Natural killer cell (primary cell): Measurements from ENCODE around the gene RHCE. TPM values are rescaled to one million over a fixed set of nuclear protein-coding genes. Genes with fewer than 3 reads are reported as not detected.

ENCODE experiments used
- ATAC-seq, 3 donors: fragments of 150-1000 bp in 2 of 3; fragments of 200-7000 bp in 1 of 3; cut with Tn5 transposase; 1 replicate in 1 of 3; 2 replicates in 2 of 3; pipeline ENCODE4 v1.10.0; 2021; ENCODE audit warnings: mild to moderate bottlenecking in 2 of 3, moderate library complexity in 2 of 3
- DNase-seq, 2 donors: peaks; one replicate each; pipeline versions ENCODE4 v3.0.0 to v3.0.0-alpha.2; 2013 to 2021; ENCODE audit warnings: mixed read lengths in 1 of 2
- H3K27ac ChIP-seq: one replicate; pipeline ENCODE4 v1.5.1; 2013; ENCODE audit warnings: mild to moderate bottlenecking, low read length
- H3K27me3 ChIP-seq: one replicate; pipeline ENCODE4 v1.6.1; 2013; ENCODE audit warnings: low read length; ENCODE audit not compliant: control insufficient read depth, insufficient read depth
- H3K36me3 ChIP-seq: one replicate; pipeline ENCODE4 v1.6.1; 2013; ENCODE audit warnings: low read length; ENCODE audit not compliant: control insufficient read depth, insufficient read depth
- H3K4me1 ChIP-seq: one replicate; pipeline ENCODE4 v1.6.1; 2013; ENCODE audit warnings: low read length; ENCODE audit not compliant: control insufficient read depth, insufficient read depth
- H3K4me3 ChIP-seq: one replicate; pipeline ENCODE4 v1.5.1; 2013; ENCODE audit warnings: low read length
- H3K9me3 ChIP-seq: one replicate; pipeline ENCODE4 v1.6.1; 2013; ENCODE audit warnings: low read length; ENCODE audit not compliant: control insufficient read depth, insufficient read depth
- H3K27ac Mint-ChIP-seq, 2 donors: one replicate each; pipeline ENCODE4 v1.8.0; 2022; ENCODE audit warnings: mild to moderate bottlenecking in 2 of 2, mixed read lengths in 2 of 2, moderate library complexity in 1 of 2
- H3K27me3 Mint-ChIP-seq, 2 donors: one replicate each; pipeline ENCODE4 v1.8.0; 2022; ENCODE audit warnings: low read depth in 2 of 2, mixed read lengths in 2 of 2
- H3K36me3 Mint-ChIP-seq: one replicate; pipeline ENCODE4 v1.8.0; 2022; ENCODE audit warnings: mixed read lengths
- H3K4me1 Mint-ChIP-seq, 2 donors: one replicate each; pipeline ENCODE4 v1.8.0; 2022; ENCODE audit warnings: mixed read lengths in 2 of 2
- H3K4me3 Mint-ChIP-seq: one replicate; pipeline ENCODE4 v1.8.0; 2022; ENCODE audit warnings: mild to moderate bottlenecking, moderate library complexity, mixed read lengths
- H3K9me3 Mint-ChIP-seq, 2 donors: one replicate each; pipeline ENCODE4 v1.8.0; 2022; ENCODE audit warnings: mixed read lengths in 2 of 2
- WGBS: methylation state at CpG from one replicate; pipeline ENCODE4 v1.1.7; 2013; ENCODE audit warnings: missing lambda C conversion rate; ENCODE audit not compliant: insufficient coverage; 5-methylcytosine and 5-hydroxymethylcytosine counted together
- intact Hi-C: fragments of 100-400 bp; cut with micrococcal nuclease; formaldehyde crosslinking; loops from one replicate; pipeline ENCODE4 v1.14.2; 2022
- total RNA-seq, 4 donors: library from RNA; stranded (reverse); fragments of 120-200 nt in 1 of 4; gene quantifications; one replicate each; pipeline versions ENCODE4 v1.2.3 to v1.2.4, GENCODE V29; 2013 to 2022
- TF ChIP-seq, protein P1 (sequence below): fragments of 200-600 bp; IDR thresholded peaks from one replicate; pipeline ENCODE4 v1.8.0; 2022; ENCODE audit warnings: antibody characterized with exemption

Gene RHCE
- total RNA-seq, 3 donors from 2014 or later (not counting 1 experiment from before 2014, with no cell fraction given) = not detected

DNA sequence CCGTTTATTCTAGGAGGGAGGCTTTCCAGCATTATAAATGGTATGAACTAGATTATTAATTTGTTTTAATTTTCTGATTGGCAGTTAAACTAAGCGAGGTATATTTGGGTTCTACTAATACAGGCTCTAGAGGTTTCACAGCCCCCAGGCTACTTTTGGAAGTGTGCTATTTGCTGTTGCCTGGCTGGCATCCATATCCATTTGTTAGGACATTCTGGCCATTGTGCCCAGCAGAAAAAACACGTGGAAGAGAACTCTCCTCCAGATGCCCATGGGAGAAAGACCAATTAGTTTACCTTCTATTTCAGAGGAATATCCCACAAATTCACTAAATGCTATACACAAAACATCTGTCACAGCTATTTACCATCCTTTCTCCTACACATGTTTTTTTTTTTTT lies 39.4 kb upstream of the RHCE start:
- no peak overlapping the region for H3K4me3 Mint-ChIP-seq
- intact Hi-C loops = no loop called here
- no peaks in the 10 kb centered on the region for H3K27me3 Mint-ChIP-seq
- ATAC-seq (no peak), DNase-seq (no peak)
- no peak overlapping the region for H3K27ac Mint-ChIP-seq
- TF ChIP-seq, protein P1, sequence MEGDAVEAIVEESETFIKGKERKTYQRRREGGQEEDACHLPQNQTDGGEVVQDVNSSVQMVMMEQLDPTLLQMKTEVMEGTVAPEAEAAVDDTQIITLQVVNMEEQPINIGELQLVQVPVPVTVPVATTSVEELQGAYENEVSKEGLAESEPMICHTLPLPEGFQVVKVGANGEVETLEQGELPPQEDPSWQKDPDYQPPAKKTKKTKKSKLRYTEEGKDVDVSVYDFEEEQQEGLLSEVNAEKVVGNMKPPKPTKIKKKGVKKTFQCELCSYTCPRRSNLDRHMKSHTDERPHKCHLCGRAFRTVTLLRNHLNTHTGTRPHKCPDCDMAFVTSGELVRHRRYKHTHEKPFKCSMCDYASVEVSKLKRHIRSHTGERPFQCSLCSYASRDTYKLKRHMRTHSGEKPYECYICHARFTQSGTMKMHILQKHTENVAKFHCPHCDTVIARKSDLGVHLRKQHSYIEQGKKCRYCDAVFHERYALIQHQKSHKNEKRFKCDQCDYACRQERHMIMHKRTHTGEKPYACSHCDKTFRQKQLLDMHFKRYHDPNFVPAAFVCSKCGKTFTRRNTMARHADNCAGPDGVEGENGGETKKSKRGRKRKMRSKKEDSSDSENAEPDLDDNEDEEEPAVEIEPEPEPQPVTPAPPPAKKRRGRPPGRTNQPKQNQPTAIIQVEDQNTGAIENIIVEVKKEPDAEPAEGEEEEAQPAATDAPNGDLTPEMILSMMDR = no peak
- Histone ChIP-seq H3K9me3 (no peaks in the 10 kb centered on the region), H3K36me3 (peaks cover 40% of the 10 kb centered on the region), H3K27ac (no peak overlapping the region), H3K27me3 (no peaks in the 10 kb centered on the region), H3K4me3 (no peak overlapping the region), H3K4me1 (no peaks in the 10 kb centered on the region)
- WGBS = 94% methylated on average over 2 of the region's 3 CpGs
- no peaks in the 10 kb centered on the region for H3K9me3 Mint-ChIP-seq
- H3K4me1 Mint-ChIP-seq = no peaks in the 10 kb centered on the region
- H3K36me3 Mint-ChIP-seq = peaks cover 20% of the 10 kb centered on the region

DNA sequence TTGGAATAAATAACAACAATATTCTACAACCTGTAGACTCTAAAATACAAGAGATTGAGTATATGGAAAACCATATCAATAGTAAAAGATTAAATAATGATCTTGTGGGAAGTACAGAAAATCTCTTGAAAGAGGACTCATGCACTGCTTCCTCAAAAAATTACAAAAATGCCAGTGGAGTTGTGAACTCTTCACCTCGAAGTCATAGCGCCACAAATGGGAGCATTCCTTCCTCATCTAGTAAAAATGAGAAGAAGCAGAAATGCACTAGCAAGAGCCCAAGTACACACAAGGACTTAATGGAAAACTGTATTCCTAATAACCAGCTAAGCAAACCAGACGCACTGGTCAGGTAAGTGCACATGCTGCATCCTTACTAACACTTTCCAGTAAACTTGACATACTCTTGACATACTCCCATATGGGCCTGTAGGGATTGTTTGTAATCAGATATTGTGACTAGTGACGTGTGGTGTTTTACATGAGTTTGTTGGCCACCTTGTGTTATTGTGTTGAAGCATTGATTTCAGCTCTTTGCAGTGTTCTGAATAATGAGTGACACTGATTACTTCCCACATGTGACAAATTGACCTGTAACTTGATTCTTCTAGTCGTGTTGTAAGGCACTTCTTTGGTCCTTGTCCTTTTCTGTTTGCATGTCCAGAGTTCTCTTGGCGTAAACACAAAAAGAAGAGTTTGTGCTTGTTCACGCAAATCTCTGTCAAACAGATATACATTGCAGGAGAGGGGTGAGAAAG lies 38.1 kb upstream of the RHCE start:
- H3K36me3 Mint-ChIP-seq = peaks cover 20% of the 10 kb centered on the region
- no peak overlapping the region for H3K4me3 ChIP-seq
- H3K27ac Mint-ChIP-seq = no peak overlapping the region
- H3K4me3 Mint-ChIP-seq = no peak overlapping the region
- H3K4me1 Mint-ChIP-seq = no peaks in the 10 kb centered on the region
- H3K27ac ChIP-seq = no peak overlapping the region
- TF ChIP-seq, protein P1 = no peak
- no peaks in the 10 kb centered on the region for H3K27me3 ChIP-seq
- DNase-seq = no peak
- WGBS = 91% methylated on average over 6 of the region's 7 CpGs
- H3K9me3 Mint-ChIP-seq = no peaks in the 10 kb centered on the region
- intact Hi-C loops = no loop called here
- ATAC-seq = no peak
- H3K27me3 Mint-ChIP-seq = no peaks in the 10 kb centered on the region
- no peaks in the 10 kb centered on the region for H3K4me1 ChIP-seq
- H3K36me3 ChIP-seq = peaks cover 44% of the 10 kb centered on the region
- H3K9me3 ChIP-seq = no peaks in the 10 kb centered on the region

DNA sequence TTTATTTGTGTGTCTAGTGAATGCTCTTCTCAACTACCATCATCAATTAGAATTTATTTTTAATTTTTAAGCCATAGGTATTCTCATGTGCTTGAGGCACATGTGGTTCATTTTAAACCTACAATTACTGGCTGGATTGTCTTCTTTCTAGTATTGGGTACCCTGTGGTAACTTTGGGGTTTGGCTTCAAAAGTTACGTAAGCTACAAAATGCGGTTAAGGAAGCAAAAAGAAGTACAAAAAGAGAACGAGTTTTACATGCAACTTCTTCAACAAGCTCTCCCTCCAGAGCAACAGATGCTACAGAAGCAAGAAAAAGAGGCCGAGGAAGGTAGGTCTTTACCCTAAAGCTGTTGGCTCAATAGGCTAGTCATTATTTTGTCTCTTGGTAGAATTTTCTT lies 35.9 kb upstream of the RHCE start:
- no peaks in the 10 kb centered on the region for H3K27me3 ChIP-seq
- Mint-ChIP-seq H3K4me1 (no peaks in the 10 kb centered on the region), H3K4me3 (no peak overlapping the region), H3K9me3 (no peaks in the 10 kb centered on the region), H3K27ac (no peak overlapping the region), H3K27me3 (no peaks in the 10 kb centered on the region), H3K36me3 (peaks cover 20% of the 10 kb centered on the region)
- no peaks in the 10 kb centered on the region for H3K4me1 ChIP-seq
- intact Hi-C loops = no loop called here
- H3K4me3 ChIP-seq = no peak overlapping the region
- no peak for DNase-seq
- WGBS = 94% methylated on average over 4 of the region's 4 CpGs
- peaks cover 43% of the 10 kb centered on the region for H3K36me3 ChIP-seq
- TF ChIP-seq, protein P1 = no peak
- H3K9me3 ChIP-seq = no peaks in the 10 kb centered on the region
- no peak overlapping the region for H3K27ac ChIP-seq
- no peak for ATAC-seq

DNA sequence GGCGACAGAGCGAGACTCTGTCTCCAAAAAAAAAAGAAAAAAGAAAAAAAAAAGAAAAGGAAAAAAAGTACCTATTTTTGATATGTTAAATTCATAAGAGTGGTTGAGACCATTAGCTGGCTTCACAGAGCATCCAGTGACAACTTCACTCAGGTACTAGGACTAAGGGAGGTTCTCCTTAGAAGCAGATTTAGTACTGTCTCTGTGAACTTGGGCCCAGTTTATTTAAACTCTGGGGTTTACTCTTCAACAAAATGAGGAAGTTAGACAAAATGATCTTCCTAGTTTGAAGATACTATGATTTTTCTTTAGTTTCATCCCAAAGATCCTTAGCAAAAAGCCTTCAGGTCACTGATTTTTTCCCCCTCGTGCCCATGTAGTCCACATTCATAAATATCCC lies 31.3 kb upstream of the RHCE start:
- Mint-ChIP-seq H3K36me3 (peaks cover 6% of the 10 kb centered on the region), H3K9me3 (no peaks in the 10 kb centered on the region), H3K4me3 (no peak overlapping the region), H3K27me3 (no peaks in the 10 kb centered on the region), H3K27ac (no peak overlapping the region), H3K4me1 (no peaks in the 10 kb centered on the region)
- ATAC-seq (no peak), DNase-seq (no peak)
- no peaks in the 10 kb centered on the region for H3K27me3 ChIP-seq
- H3K27ac ChIP-seq = no peak overlapping the region
- TF ChIP-seq, protein P1 = no peak
- H3K4me1 ChIP-seq = no peaks in the 10 kb centered on the region
- H3K9me3 ChIP-seq = no peaks in the 10 kb centered on the region
- H3K4me3 ChIP-seq = no peak overlapping the region
- 98% methylated on average over 3 of the region's 3 CpGs for WGBS
- intact Hi-C loops = no loop called here
- H3K36me3 ChIP-seq = peaks cover 20% of the 10 kb centered on the region
